Measurements from ENCODE around the gene RTP5. TPM values are rescaled to one million over a fixed set of nuclear protein-coding genes. Genes with fewer than 3 reads are reported as not detected.

RTP5 gene
- total and polyA plus RNA-seq, 2 donors (not counting 3 experiments of a cell fraction or from before 2014, with no cell fraction given): not detected

DNA sequence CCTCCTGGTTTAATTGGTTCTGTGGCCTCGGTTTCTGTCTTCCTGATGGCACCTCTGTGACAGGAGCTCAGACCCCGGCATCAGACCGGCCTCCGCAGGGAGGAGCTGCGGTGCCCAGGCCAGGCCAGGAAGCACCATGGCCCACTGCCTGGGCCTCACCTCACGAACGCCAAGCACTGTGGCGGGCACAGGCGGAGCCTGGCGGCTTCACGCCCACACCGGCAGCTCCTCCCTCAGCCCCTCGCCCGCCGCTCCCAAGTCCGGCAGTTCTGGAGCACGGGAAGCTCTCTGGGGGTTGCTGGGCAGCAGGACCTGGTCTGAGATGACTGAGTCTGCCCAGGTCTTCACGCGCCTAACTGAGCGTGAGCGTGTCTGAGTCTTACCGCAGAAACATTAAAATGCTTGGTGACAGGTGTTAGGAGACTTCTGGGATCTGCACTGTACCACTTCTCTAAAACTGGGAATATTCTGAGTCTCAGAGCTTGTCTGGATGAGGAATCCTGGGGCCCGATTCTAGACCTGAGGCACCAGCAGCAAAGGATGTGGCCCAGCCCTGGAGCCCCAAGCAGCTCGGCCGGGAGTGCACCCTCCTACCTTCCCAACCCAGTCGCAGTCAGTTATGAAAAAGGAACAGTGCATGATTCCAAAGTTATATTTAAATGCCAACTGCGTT, 21.9 kb downstream of the RTP5 start:
- ChIA-PET CTCF (no interaction called here), POLR2A (no interaction called here)
- H3K79me2 ChIP-seq (ENCODE audit: control insufficient read depth, insufficient read depth, low read length): no peaks in the 10 kb centered on the region
- no peaks in the 10 kb centered on the region for H4K20me1 ChIP-seq (replicated peaks; ENCODE audit: control insufficient read depth, extremely low read depth, insufficient read depth, low read length)
- intact Hi-C loops (cut with micrococcal nuclease): no loop called here
- TF ChIP-seq, protein P1, sequence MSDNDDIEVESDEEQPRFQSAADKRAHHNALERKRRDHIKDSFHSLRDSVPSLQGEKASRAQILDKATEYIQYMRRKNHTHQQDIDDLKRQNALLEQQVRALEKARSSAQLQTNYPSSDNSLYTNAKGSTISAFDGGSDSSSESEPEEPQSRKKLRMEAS (IDR thresholded peaks at IDR 0.05; ENCODE audit: insufficient read depth, insufficient read length): no peak
- no peak for TF ChIP-seq JUN (IDR thresholded peaks at IDR 0.05; ENCODE audit: borderline replicate concordance, insufficient read depth, insufficient read length, low read depth)
- TF ChIP-seq, protein P2, sequence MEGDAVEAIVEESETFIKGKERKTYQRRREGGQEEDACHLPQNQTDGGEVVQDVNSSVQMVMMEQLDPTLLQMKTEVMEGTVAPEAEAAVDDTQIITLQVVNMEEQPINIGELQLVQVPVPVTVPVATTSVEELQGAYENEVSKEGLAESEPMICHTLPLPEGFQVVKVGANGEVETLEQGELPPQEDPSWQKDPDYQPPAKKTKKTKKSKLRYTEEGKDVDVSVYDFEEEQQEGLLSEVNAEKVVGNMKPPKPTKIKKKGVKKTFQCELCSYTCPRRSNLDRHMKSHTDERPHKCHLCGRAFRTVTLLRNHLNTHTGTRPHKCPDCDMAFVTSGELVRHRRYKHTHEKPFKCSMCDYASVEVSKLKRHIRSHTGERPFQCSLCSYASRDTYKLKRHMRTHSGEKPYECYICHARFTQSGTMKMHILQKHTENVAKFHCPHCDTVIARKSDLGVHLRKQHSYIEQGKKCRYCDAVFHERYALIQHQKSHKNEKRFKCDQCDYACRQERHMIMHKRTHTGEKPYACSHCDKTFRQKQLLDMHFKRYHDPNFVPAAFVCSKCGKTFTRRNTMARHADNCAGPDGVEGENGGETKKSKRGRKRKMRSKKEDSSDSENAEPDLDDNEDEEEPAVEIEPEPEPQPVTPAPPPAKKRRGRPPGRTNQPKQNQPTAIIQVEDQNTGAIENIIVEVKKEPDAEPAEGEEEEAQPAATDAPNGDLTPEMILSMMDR (IDR thresholded peaks at IDR 0.05; ENCODE audit: extremely low read depth in 1 of 2, insufficient read depth in 1 of 2, low read depth in 1 of 2, low read length in 2 of 2): no peak
- no peak for TF ChIP-seq EZH2 (IDR thresholded peaks at IDR 0.05; ENCODE audit: borderline replicate concordance, low read depth, low read length, severe bottlenecking)
- no peak for TF ChIP-seq GATA2 (IDR thresholded peaks at IDR 0.05; ENCODE audit: insufficient read depth, insufficient read length, low read depth, low read length)
- no peak for TF ChIP-seq POLR2A (IDR thresholded peaks at IDR 0.05; ENCODE audit: low read depth, low read length)
- no peak for TF ChIP-seq MYC (IDR thresholded peaks at IDR 0.05; ENCODE audit: low read depth, low read length)
- no peak for TF ChIP-seq POLR2AphosphoS5 (IDR thresholded peaks at IDR 0.05; ENCODE audit: insufficient read depth, low read depth, low read length)
- no peak for TF ChIP-seq FOS (IDR thresholded peaks at IDR 0.05; ENCODE audit: borderline replicate concordance, insufficient read depth, low read length)
- H3K4me1 ChIP-seq (ENCODE audit: control insufficient read depth, extremely low read depth, insufficient read depth, low read length): peaks cover 2% of the 10 kb centered on the region
- H3K27ac ChIP-seq (ENCODE audit: insufficient read depth, low read depth, low read length): no peak overlapping the region
- dilution Hi-C loops (cut with MboI; ENCODE audit: extremely low pct_ligation_motif_present, low sequenced_read_pairs): no loop called here
- no peak overlapping the region for H3K9ac ChIP-seq (replicated peaks; ENCODE audit: extremely low read depth, insufficient read depth, low read length)
- BruUV-seq (replicated peaks): no TSS peak
- H3K9me1 ChIP-seq (replicated peaks; ENCODE audit: control insufficient read depth, extremely low read depth, insufficient read depth, low read length): no peaks in the 10 kb centered on the region
- DNase-seq (ENCODE audit: low read depth, low spot score): no peak
- no peaks in the 10 kb centered on the region for H3K9me3 ChIP-seq (replicated peaks; ENCODE audit: control insufficient read depth, insufficient read depth, low read length)
- no peak for FAIRE-seq
- no peaks in the 10 kb centered on the region for H3K27me3 ChIP-seq (ENCODE audit: control insufficient read depth in 2 of 2, insufficient read depth in 2 of 2, low read length in 2 of 2)
- H3K4me2 ChIP-seq (ENCODE audit: insufficient read depth, low read length): no peak overlapping the region
- H3K36me3 ChIP-seq (ENCODE audit: control insufficient read depth in 2 of 2, extremely low read depth in 1 of 2, insufficient read depth in 2 of 2, low read length in 2 of 2): no peaks in the 10 kb centered on the region
- H3K4me3 ChIP-seq (replicated peaks in 1 of 3; ENCODE audit: insufficient read depth in 1 of 3, low read depth in 1 of 3, low read length in 3 of 3): no peak overlapping the region
- no peak overlapping the region for H2AFZ ChIP-seq (ENCODE audit: low read depth, low read length)
